Tibial artery (tissue), 4 donors: ENCODE measurements around the gene TBX3.

Experiments used
- DNase-seq, 2 donors: peaks; one replicate each; pipeline ENCODE4 v3.0.0-alpha.2; 2019
- H3K27ac ChIP-seq, 2 donors: fragments of 200-600 bp; sonication (generic) in 1 of 2; 1 replicate in 1 of 2; 2 replicates in 1 of 2; pipeline ENCODE4 v1.5.1; 2018 to 2019; ENCODE audit warnings: mild to moderate bottlenecking in 1 of 2
- H3K27me3 ChIP-seq, 2 donors: fragments of 200-600 bp; sonication (generic) in 1 of 2; one replicate each; pipeline versions ENCODE4 v1.5.1 to v1.6.0; 2016 to 2019
- H3K36me3 ChIP-seq, 3 donors: fragments of 200-600 bp; sonication (generic) in 2 of 3; one replicate each; pipeline ENCODE4 v1.5.1; 2016 to 2019; ENCODE audit warnings: mild to moderate bottlenecking in 2 of 3
- H3K4me1 ChIP-seq, 4 donors: fragments of 200-600 bp; sonication (generic) in 2 of 4; 1 replicate in 3 of 4; 2 replicates in 1 of 4; pipeline ENCODE4 v1.5.1; 2016 to 2019
- H3K4me3 ChIP-seq, 2 donors: fragments of 200-600 bp; sonication (generic) in 1 of 2; 1 replicate in 1 of 2; 2 replicates in 1 of 2; pipeline ENCODE4 v1.5.1; 2018 to 2019; ENCODE audit warnings: mild to moderate bottlenecking in 2 of 2
- H3K9me3 ChIP-seq, 3 donors: fragments of 200-600 bp; sonication (generic) in 1 of 3; one replicate each; pipeline ENCODE4 v1.5.1; 2016 to 2019
- intact Hi-C: fragments of 100-400 bp; cut with DNase I; formaldehyde crosslinking; loops from one replicate; pipeline ENCODE4 v1.15.0; 2023; ENCODE audit warnings: low total_unique reads
- TF ChIP-seq, protein P1 (sequence below), 2 experiments: fragments of 200-600 bp in 1 of 2; fragments of 450-650 bp in 1 of 2; IDR thresholded peaks; one replicate each; pipeline ENCODE4 v1.5.1; 2017 to 2019; ENCODE audit warnings: antibody characterized with exemption in 2 of 2, mild to moderate bottlenecking in 1 of 2, moderate library complexity in 1 of 2

The TBX3 gene

DNA sequence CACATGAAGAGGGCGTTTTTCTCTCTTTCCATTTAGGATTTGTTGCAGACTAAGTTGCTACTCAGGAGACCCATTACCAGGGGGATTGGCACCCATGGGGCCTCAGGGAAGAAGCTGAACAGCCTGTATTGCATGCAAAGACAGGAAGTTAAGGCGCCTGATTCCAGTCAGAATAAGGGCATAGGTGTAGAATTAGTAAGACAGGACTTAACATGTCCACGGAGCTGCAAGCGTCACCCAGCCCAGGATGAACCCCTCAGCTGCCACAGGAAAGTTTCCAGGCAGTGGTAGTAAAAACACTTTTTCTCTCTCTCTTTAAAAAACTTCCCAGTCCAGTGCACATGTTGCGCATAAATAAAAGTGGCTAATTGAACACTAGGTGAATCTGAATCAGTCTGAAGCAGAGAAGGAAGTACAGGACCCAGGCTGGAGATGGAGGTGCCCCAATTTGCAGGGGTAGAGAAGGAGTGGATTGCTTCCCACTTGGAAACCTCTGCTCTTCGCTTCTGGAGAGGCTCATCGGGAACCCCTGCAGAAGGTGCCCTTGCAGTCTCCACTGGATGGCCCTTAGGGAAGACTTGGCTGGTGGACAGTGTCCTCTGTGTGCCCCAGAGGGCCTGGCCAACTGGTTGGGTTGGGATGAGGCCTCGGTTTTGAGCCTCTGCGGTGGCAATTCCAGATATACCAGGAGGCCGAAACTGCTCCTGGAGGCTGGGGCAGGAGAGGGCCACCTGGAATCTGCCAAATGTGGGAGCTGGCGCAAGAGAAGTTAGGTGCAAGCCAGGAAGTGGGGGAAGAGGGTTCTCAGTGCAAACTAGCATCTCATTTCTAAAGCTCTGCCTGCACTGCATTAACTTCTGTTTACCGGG is 10.7 kb upstream of the TBX3 start:
- Histone ChIP-seq H3K4me3 (no peak overlapping the region), H3K27me3 (peaks cover 0 to 96% of the 10 kb centered on the region in 2 donors), H3K9me3 (no peaks in the 10 kb centered on the region), H3K27ac (no peak overlapping the region), H3K36me3 (no peaks in the 10 kb centered on the region), H3K4me1 (peaks cover 0 to 25% (median 18%) of the 10 kb centered on the region in 4 donors)
- no peak for DNase-seq
- TF ChIP-seq, protein P1, sequence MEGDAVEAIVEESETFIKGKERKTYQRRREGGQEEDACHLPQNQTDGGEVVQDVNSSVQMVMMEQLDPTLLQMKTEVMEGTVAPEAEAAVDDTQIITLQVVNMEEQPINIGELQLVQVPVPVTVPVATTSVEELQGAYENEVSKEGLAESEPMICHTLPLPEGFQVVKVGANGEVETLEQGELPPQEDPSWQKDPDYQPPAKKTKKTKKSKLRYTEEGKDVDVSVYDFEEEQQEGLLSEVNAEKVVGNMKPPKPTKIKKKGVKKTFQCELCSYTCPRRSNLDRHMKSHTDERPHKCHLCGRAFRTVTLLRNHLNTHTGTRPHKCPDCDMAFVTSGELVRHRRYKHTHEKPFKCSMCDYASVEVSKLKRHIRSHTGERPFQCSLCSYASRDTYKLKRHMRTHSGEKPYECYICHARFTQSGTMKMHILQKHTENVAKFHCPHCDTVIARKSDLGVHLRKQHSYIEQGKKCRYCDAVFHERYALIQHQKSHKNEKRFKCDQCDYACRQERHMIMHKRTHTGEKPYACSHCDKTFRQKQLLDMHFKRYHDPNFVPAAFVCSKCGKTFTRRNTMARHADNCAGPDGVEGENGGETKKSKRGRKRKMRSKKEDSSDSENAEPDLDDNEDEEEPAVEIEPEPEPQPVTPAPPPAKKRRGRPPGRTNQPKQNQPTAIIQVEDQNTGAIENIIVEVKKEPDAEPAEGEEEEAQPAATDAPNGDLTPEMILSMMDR (IDR thresholded peaks at IDR 0.05) = no peak
- intact Hi-C loops = no loop called here

DNA sequence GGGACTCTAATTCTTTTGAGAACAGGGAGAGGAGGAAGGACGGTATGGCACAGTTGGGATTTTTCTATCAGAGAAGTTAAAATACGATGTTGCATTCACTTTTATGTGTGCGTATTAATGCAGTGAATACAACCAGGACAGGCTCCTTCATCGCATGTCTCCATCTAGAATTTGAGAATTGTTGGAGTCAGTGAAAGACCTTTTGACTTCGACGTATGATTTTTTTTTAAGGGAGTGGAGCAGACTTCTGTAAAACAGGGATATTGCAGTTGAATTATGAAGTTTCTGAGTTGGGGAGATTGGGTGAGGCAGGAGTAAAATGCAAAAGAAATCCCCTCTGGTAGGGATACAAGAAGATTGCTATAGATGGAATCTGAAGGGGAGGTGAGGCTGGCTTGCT is 9.6 kb upstream of the TBX3 start:
- no peaks in the 10 kb centered on the region for H3K9me3 ChIP-seq
- no peaks in the 10 kb centered on the region for H3K36me3 ChIP-seq
- H3K27me3 ChIP-seq = peaks cover 0 to 87% of the 10 kb centered on the region in 2 donors
- intact Hi-C loops = no loop called here
- H3K27ac ChIP-seq = no peak overlapping the region
- H3K4me1 ChIP-seq = peaks cover 0 to 22% (median 17%) of the 10 kb centered on the region in 4 donors
- TF ChIP-seq, protein P1 (IDR thresholded peaks at IDR 0.05) = no peak
- no peak for DNase-seq
- no peak overlapping the region for H3K4me3 ChIP-seq

DNA sequence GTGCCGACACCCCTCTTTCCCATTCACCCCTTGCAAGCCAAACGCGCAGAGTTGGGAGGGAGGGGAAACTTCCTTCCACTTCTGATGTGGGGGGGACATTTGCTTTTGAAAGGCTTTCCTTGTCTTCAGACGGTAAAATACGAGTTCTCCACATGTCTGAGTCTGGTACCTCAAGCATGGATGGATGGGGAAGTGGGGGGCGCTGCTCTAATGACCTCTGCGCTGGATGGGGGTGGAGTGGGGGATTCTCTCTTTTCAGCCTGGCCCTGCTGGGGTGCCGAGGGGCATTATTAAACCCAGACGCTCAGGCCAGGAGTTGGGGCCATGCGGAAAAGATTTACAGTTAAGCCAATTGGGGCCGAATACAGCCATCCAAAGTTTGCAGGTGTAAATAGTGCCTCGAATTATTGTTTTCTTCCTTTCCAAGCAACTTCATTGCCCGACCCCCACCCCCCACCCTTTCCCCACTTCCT is 9.1 kb upstream of the TBX3 start:
- TF ChIP-seq, protein P1 (IDR thresholded peaks at IDR 0.05) = no peak
- Histone ChIP-seq H3K27ac (no peak overlapping the region), H3K4me1 (peaks cover 0 to 18% (median 13%) of the 10 kb centered on the region in 4 donors), H3K4me3 (peak overlapping the region in 1 of 2 donors; percentile 32), H3K27me3 (peaks cover 0 to 87% of the 10 kb centered on the region in 2 donors), H3K36me3 (no peaks in the 10 kb centered on the region), H3K9me3 (no peaks in the 10 kb centered on the region)
- no peak for DNase-seq
- intact Hi-C loops = no loop called here

DNA sequence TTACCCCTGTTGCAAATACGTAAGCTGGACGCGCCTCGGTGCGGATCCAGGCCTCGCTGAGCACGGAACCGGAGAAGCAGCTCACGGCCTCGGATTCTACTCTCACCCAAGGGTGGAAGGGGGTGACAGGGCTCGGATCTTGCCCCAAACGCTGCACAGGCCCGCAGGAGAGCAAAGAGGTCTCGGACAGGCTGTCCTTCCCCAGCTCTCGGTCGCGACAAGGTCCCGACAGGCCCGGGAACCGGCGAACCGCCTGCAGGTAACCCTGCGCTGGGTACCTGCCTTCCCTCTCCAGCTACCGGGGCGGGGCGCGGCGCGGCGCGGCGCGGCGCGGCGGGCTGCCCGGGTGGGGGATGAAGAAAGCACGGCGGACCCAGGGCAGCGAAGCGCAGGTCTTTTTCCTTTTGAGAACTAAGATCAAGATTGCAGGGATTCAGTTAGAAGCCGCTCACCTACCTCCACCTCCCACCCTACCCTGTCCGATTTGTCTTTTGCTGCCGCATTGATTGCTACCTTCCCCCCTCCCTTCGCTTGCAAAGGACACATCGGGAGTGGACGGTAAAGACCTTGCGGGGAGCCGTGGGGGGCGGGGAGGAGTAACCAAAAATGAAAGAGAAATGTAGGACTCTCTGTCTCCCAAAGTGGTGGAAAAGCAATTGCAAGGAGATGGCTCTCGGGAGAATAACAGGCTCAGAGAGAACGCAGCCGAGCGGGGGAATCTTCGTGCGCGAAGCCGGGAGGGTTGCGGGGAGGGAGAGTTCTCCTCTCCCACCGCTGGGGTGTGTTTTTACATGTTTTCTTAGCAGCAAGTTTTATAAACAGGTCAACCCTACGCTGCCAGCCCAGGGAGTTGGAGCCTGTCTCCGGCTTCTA is 8.4 kb upstream of the TBX3 start:
- DNase-seq = no peak
- intact Hi-C loops = no loop called here

DNA sequence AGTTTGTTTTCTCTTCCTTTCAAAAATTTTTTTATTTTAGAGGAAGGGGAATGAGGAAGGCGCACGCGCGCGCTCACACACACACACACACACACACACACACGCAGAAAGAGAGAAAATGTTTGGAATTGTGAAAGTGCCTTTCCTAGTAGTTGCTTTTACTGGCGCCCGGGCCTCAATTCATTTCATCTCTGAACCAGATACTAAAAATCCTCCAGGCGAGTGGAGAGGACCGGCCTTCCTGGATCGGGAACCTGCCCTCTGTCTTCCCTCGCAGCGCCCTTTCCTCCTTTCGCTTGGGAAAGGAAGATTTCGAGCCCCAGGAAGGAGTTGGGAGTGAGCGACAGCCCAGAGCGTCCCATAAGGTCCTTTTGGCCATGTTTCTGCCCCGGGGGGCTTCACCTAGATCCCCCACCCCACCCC is 7.8 kb upstream of the TBX3 start:
- no peak overlapping the region for H3K27ac ChIP-seq
- TF ChIP-seq, protein P1 (IDR thresholded peaks at IDR 0.05) = no peak
- no peak for DNase-seq

More for the DNA sequence above, 8.4 kb upstream of the TBX3 start:
- Histone ChIP-seq H3K4me1 (peaks cover 0 to 13% (median 8%) of the 10 kb centered on the region in 4 donors), H3K4me3 (peak overlapping the region in 1 of 2 donors; percentile 32), H3K27me3 (peaks cover 0 to 87% of the 10 kb centered on the region in 2 donors), H3K9me3 (no peaks in the 10 kb centered on the region), H3K36me3 (no peaks in the 10 kb centered on the region), H3K27ac (no peak overlapping the region)
- TF ChIP-seq, protein P1 (IDR thresholded peaks at IDR 0.05) = no peak

More for the DNA sequence above, 7.8 kb upstream of the TBX3 start:
- H3K27me3 ChIP-seq = peaks cover 0 to 87% of the 10 kb centered on the region in 2 donors
- no peaks in the 10 kb centered on the region for H3K36me3 ChIP-seq
- peaks cover 0 to 13% (median 8%) of the 10 kb centered on the region in 4 donors for H3K4me1 ChIP-seq
- intact Hi-C loops = no loop called here
- no peaks in the 10 kb centered on the region for H3K9me3 ChIP-seq
- H3K4me3 ChIP-seq = no peak overlapping the region
